ENCODE measurements around the gene NLK. TPM values are rescaled to one million over a fixed set of nuclear protein-coding genes. Genes with fewer than 3 reads are reported as not detected.

The NLK gene
- total and polyA plus RNA-seq, 10 of the 15 experiments (the other 5 are each of a cell fraction or from before 2014, with no cell fraction given): 5.0 to 22.9 (median 15.0) TPM

- TF ChIP-seq WRNIP1 (IDR thresholded peaks at IDR 0.05; ENCODE audit: borderline replicate concordance, low read depth, low read length): no peak
Measured at GRCh38 chr17:28145348-28145747, 102.9 kb downstream of the NLK start (continued).

- no peaks in the 10 kb centered on the region for H4K20me1 ChIP-seq (ENCODE audit: control insufficient read depth, insufficient read depth)
- TF ChIP-seq EED (IDR thresholded peaks at IDR 0.05; ENCODE audit: low read depth): no peak
- TF ChIP-seq MYC (IDR thresholded peaks at IDR 0.05; ENCODE audit: insufficient read depth, insufficient read length, insufficient replicate concordance, low read length, severe bottlenecking): no peak
- no peak for TF ChIP-seq REST (IDR thresholded peaks at IDR 0.05; ENCODE audit: low read depth, low read length)
- no peak for TF ChIP-seq RUNX3 (IDR thresholded peaks at IDR 0.05; ENCODE audit: low read length)
- no peak for TF ChIP-seq CHD2 (IDR thresholded peaks at IDR 0.05; ENCODE audit: borderline replicate concordance, low read depth, low read length)
- no peak for TF ChIP-seq TCF7 (IDR thresholded peaks at IDR 0.05; ENCODE audit: borderline replicate concordance)
- no peak for TF ChIP-seq GABPA (IDR thresholded peaks at IDR 0.05; ENCODE audit: low read depth)
- TF ChIP-seq RELB (IDR thresholded peaks at IDR 0.05; ENCODE audit: low read depth): no peak
- no peak for TF ChIP-seq KAT2A (conservative IDR thresholded peaks at IDR 0.05; ENCODE audit: control insufficient read depth, low read depth, low read length)
- TF ChIP-seq STAT1 (conservative IDR thresholded peaks at IDR 0.05): no peak
- no peak for TF ChIP-seq POU2F2 (IDR thresholded peaks at IDR 0.05; ENCODE audit: borderline replicate concordance, low read depth, low read length)
- no peak for TF ChIP-seq CHD1 (IDR thresholded peaks at IDR 0.05; ENCODE audit: low read depth, low read length)
- TF ChIP-seq ZZZ3 (IDR thresholded peaks at IDR 0.05; ENCODE audit: control insufficient read depth, insufficient read length, low read depth): no peak
- no peak for TF ChIP-seq NFIC (IDR thresholded peaks at IDR 0.05; ENCODE audit: low read depth, low read length)
- TF ChIP-seq POLR2AphosphoS2 (IDR thresholded peaks at IDR 0.05; ENCODE audit: low read depth, low read length): no peak
- no peak for TF ChIP-seq SMAD1 (IDR thresholded peaks at IDR 0.05; ENCODE audit: low read depth, partially characterized antibody)
- no peak for TF ChIP-seq BMI1 (IDR thresholded peaks at IDR 0.05; ENCODE audit: borderline replicate concordance)
- no peak for TF ChIP-seq BHLHE40 (IDR thresholded peaks at IDR 0.05; ENCODE audit: borderline replicate concordance in 1 of 2, low read depth in 2 of 2, low read length in 1 of 2)
- TF ChIP-seq NR2C1 (IDR thresholded peaks at IDR 0.05): no peak
- no peak for FAIRE-seq
- ChIA-PET SMC1A (ENCODE audit: uncharacterized antibody, unreplicated experiment) (interaction anchor here (1.6 kb wide), 1 partner anchor 38 kb away, joined by 3 read pairs; no protein-coding TSS in a partner anchor), CTCF (interaction anchor here (0.6 to 2.7 kb wide), 3 partner anchors 11 to 104 kb away, joined by 3 to 8 read pairs (median 3); no protein-coding TSS in a partner anchor), RAD21 (ENCODE audit: unreplicated experiment) (no interaction called here), POLR2A (interaction anchor here (0.6 kb wide), 1 partner anchor 54 kb away, joined by 4 read pairs; no protein-coding TSS in a partner anchor)
- no peaks in the 10 kb centered on the region for H3K4me1 ChIP-seq (ENCODE audit: control insufficient read depth, insufficient read depth, low read length)
- DNase-seq (ENCODE audit: low read depth, low spot score): no peak
- H3K79me2 ChIP-seq (ENCODE audit: control insufficient read depth, insufficient read depth, low read length): no peaks in the 10 kb centered on the region
- intact Hi-C loops (cut with micrococcal nuclease; ENCODE audit: unreplicated experiment) (no loop called here), in situ Hi-C loops (cut with MboI) (no loop called here)
- H3K9me3 ChIP-seq (replicated peaks; ENCODE audit: control insufficient read depth, insufficient read depth, low read length): no peaks in the 10 kb centered on the region
- no peaks in the 10 kb centered on the region for H3K27me3 ChIP-seq (replicated peaks in 1 of 2; ENCODE audit: control insufficient read depth in 2 of 2, insufficient read depth in 2 of 2, low read length in 1 of 2)
- no peak overlapping the region for H3K4me2 ChIP-seq (ENCODE audit: control insufficient read depth, insufficient read depth)
- no peak overlapping the region for H2AFZ ChIP-seq (ENCODE audit: control insufficient read depth, low read depth, low read length)
- no peak for ATAC-seq
- BruUV-seq (replicated peaks): no TSS peak
- no peak overlapping the region for H3K27ac ChIP-seq (ENCODE audit: control insufficient read depth, insufficient read depth)
- no peak overlapping the region for H3K9ac ChIP-seq (ENCODE audit: control insufficient read depth, insufficient read depth, low read length)
- no peaks in the 10 kb centered on the region for H3K36me3 ChIP-seq (ENCODE audit: control insufficient read depth in 2 of 2, insufficient read depth in 2 of 2, low read length in 1 of 2)
- no peak overlapping the region for H3K4me3 ChIP-seq
Measured at GRCh38 chr17:28147017-28147416, 104.5 kb downstream of the NLK start.

Measured in GM12878 (cell line).